ENCODE data around the gene ARFGEF2.
"Not testable (repeated sequence)": the region's sequence is repeated elsewhere in the genome, so short reads cannot be mapped to it uniquely, and the experiment has no call there.

Gene ARFGEF2

DNA sequence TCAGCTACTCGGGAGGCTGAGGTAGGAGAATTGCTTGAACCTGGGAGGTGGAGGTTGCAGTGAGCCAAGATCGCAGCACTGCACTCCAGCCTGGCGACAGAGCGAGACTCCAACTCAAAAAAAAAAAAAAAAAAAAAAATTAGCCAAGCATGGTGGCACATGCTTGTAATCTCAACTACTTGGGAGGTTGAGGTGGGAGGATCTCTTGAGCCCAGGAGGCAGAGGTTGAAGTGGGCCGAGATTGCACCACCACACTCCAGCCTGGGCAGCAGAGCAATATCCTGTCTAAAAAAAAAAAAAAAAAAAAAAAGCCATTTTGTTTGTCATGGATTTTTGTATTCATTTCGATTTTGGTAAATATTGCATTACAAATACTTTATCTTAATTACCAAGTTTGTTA lies 33.0 kb upstream of the ARFGEF2 start:
- H3K9ac ChIP-seq (ENCODE audit: low read depth, low read length); H3K4me1 ChIP-seq (ENCODE audit: control insufficient read depth, insufficient read depth, low read length): not testable (repeated sequence)

DNA sequence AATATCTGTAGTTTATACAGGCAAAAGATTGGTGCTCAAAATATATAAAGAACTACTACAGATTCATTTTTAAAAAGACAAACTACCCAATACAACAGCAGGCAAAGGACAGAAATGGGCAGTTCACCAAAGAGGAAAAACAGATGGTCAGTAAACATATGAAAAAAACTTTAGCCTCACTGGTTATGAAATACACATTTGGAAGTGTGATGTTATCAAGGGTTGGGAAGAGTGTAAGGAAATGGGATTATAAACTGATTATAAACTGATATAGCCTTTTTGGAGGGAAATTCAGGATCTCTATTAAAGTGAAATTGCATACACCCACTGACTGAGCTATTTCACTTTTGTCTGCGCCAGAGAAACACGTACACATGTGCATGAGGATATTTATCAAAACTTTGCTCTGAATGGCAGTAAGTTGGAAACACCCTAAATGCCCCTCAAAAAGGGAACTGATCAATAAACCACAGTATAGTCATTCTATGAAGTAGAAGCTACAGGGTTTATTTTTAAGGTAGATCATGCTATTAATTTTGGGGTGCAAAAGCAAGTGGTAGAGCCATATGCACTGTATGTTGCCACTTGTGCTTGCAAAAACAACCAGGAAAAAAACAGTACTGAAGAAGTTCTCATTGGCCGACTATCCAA lies 32.2 kb upstream of the ARFGEF2 start:
- Histone ChIP-seq H3K4me2 (ENCODE audit: low read length) (no peak overlapping the region), H3K9ac (ENCODE audit: low read depth, low read length) (no peak overlapping the region)

More for the DNA sequence above, 33.0 kb upstream of the ARFGEF2 start:
- not testable (repeated sequence) for H3K36me3 ChIP-seq (ENCODE audit: insufficient read depth, low read length); H3K4me3 ChIP-seq (ENCODE audit: low read length); H3K4me2 ChIP-seq (ENCODE audit: low read length); H3K9me3 ChIP-seq (replicated peaks; ENCODE audit: low read length)
- H3K27me3 ChIP-seq (ENCODE audit: control insufficient read depth, insufficient read depth, low read length): peaks cover 40% of the 10 kb centered on the region

DNA sequence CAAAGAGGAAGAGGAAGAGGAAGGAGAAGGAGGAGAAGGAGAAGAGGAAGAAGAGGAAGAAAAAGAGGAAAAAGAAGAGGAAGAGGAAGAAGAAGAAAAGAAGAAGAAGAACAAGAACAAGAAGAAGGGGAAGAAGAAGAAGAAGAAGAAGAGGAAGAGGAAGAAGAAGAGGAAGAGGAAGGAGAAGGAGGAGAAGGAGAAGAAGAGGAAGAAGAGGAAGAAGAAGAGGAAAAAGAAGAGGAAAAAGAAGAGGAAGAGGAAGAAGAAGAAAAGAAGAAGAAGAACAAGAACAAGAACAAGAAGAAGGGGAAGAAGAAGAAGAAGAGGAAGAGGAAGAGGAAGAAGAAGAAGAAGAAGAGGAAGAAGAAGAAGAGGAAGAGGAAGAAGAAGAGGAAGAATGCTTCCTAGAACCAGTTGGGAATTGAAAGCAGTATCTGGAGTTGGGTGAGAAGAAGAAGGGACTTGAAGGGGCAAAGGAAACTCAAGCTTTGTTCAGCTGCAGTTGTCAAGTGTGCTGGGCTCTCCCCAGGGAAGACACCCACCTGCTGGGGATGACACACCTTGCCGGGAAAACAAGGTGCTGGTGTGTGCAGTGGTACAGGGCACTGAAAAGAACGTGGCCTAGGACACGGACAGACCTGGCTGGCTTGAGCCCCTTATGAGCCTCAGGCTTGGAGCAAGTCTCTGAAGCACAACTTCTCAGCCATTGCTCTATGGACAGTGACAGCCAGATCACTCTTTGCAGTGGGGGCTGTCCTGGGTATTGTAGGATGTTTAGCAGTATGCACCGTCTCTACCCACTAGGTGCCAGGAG lies 30.1 kb upstream of the ARFGEF2 start:
- H3K9ac ChIP-seq (ENCODE audit: low read depth, low read length): no peak overlapping the region
- peaks cover 31% of the 10 kb centered on the region for H3K27me3 ChIP-seq (ENCODE audit: control insufficient read depth, insufficient read depth, low read length)
- no peak overlapping the region for H3K4me3 ChIP-seq (ENCODE audit: low read length)
- no peaks in the 10 kb centered on the region for H3K36me3 ChIP-seq (ENCODE audit: insufficient read depth, low read length)
- no peaks in the 10 kb centered on the region for H3K4me1 ChIP-seq (ENCODE audit: control insufficient read depth, insufficient read depth, low read length)
- no peak overlapping the region for H3K4me2 ChIP-seq (ENCODE audit: low read length)
- H3K9me3 ChIP-seq (replicated peaks; ENCODE audit: low read length): no peaks in the 10 kb centered on the region

More for the DNA sequence above, 32.2 kb upstream of the ARFGEF2 start:
- Histone ChIP-seq H3K36me3 (ENCODE audit: insufficient read depth, low read length) (no peaks in the 10 kb centered on the region), H3K9me3 (replicated peaks; ENCODE audit: low read length) (no peaks in the 10 kb centered on the region), H3K27me3 (ENCODE audit: control insufficient read depth, insufficient read depth, low read length) (peaks cover 40% of the 10 kb centered on the region), H3K4me1 (ENCODE audit: control insufficient read depth, insufficient read depth, low read length) (no peaks in the 10 kb centered on the region), H3K4me3 (ENCODE audit: low read length) (no peak overlapping the region)

DNA sequence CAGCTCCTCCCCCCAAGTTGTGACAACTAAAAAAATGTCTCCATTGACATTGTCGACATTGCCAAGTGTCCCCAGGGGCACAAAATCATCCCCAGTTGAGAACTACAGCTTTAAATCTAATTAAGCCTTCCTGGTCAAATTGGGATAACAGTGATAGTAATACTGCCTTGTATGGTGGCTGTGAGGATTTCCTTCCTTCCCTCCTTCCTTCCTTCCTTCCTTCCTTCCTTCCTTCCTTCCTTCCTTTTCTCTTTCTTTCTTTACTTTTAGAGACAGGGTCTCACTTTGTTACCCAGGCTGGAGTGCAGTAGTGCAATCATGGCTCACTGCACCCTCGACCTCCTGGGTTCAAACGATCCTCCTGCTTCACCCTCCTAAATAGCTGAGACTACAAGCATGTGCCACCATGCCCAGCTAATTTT lies 29.5 kb upstream of the ARFGEF2 start:
- no peaks in the 10 kb centered on the region for H3K4me1 ChIP-seq (ENCODE audit: control insufficient read depth, insufficient read depth, low read length)
- no peak overlapping the region for H3K4me2 ChIP-seq (ENCODE audit: low read length)
- H3K36me3 ChIP-seq (ENCODE audit: insufficient read depth, low read length): no peaks in the 10 kb centered on the region
- H3K4me3 ChIP-seq (ENCODE audit: low read length): no peak overlapping the region
- H3K9me3 ChIP-seq (replicated peaks; ENCODE audit: low read length): no peaks in the 10 kb centered on the region
- no peak overlapping the region for H3K9ac ChIP-seq (ENCODE audit: low read depth, low read length)
- peaks cover 26% of the 10 kb centered on the region for H3K27me3 ChIP-seq (ENCODE audit: control insufficient read depth, insufficient read depth, low read length)

DNA sequence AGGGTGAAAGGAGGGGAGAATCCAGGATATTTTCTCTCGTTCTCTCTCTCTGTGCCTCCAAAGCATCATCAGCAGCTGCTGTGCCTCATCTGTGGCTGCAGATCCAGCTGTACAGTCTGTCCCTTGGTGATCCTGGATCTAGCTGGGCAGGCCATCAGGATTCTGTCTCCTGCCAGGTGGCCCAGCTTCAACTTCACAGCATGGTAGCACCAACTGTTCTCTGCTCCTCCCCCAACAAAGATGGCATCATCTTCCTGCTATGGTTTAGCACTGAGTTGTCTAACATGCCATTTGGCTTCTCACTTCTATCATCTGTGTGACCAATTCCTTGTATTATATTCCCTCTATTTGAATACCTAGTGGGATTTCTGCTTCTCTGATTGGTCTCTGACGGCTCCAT lies 28.6 kb upstream of the ARFGEF2 start:
- H3K4me2 ChIP-seq (ENCODE audit: low read length): no peak overlapping the region
- H3K9ac ChIP-seq (ENCODE audit: low read depth, low read length): no peak overlapping the region
- H3K27me3 ChIP-seq (ENCODE audit: control insufficient read depth, insufficient read depth, low read length): peaks cover 26% of the 10 kb centered on the region
- no peaks in the 10 kb centered on the region for H3K36me3 ChIP-seq (ENCODE audit: insufficient read depth, low read length)
- H3K4me1 ChIP-seq (ENCODE audit: control insufficient read depth, insufficient read depth, low read length): peaks cover 5% of the 10 kb centered on the region
- H3K4me3 ChIP-seq (ENCODE audit: low read length): no peak overlapping the region
- H3K9me3 ChIP-seq (replicated peaks; ENCODE audit: low read length): no peaks in the 10 kb centered on the region

DNA sequence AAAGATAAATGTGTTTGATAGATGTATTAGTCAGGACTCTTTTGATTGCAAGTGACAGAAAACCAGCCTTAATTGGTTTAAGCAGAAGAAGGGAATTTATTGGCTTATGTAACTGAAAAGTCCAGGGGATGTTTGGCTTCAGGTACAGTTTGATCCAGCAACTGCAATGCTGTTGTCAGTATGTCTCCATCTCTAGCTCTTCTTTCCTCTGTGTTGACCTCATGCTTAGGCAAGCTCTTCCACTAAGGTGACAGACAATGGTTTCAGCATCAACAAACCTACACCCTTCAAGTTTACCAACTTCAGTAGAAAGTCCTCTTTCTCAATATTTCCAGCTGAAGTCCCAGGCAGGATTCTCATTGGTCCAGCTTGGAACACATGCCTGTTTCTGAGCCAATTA lies 28.1 kb upstream of the ARFGEF2 start:
- H3K9ac ChIP-seq (ENCODE audit: low read depth, low read length): no peak overlapping the region
- H3K4me3 ChIP-seq (ENCODE audit: low read length): no peak overlapping the region
- no peaks in the 10 kb centered on the region for H3K36me3 ChIP-seq (ENCODE audit: insufficient read depth, low read length)
- no peaks in the 10 kb centered on the region for H3K9me3 ChIP-seq (replicated peaks; ENCODE audit: low read length)
- H3K27me3 ChIP-seq (ENCODE audit: control insufficient read depth, insufficient read depth, low read length): peaks cover 26% of the 10 kb centered on the region
- H3K4me2 ChIP-seq (ENCODE audit: low read length): no peak overlapping the region
- H3K4me1 ChIP-seq (ENCODE audit: control insufficient read depth, insufficient read depth, low read length): peaks cover 5% of the 10 kb centered on the region

DNA sequence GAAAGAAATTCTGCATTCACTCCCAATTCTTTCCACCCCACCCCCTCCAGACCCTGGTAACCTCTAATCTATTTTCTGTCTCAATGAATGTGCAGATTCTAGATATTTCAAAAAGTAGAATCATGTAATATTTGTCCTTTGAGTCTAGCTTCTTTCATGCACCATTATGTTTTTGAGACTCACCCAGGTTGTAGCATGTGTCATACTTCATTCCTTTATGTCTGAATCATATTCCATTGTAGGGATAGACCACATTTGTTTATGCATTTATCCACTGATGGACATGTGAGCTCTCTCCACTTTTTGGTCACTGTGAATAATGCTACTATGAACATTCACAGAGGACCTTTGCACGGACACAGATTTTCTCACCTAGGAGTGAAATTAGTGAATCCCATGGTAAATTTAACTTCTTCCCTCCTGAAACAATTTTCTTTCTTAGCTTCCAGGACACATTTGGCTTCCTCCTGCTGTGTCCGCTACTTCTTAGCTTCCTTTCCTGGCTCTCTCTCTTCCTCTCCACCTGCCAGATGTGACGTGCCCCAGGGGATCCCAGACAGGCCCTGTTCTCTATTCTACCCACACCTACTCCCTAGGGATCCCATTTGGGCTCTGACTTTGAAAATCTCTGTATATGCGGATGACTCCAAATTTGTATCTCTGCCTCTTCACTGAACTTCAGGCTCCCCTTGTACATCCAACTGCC lies 24.1 kb upstream of the ARFGEF2 start:
- H3K9ac ChIP-seq (ENCODE audit: low read depth, low read length): no peak overlapping the region
- H3K4me2 ChIP-seq (ENCODE audit: low read length): peak overlapping the region; percentile 16
- peaks cover 5% of the 10 kb centered on the region for H3K4me1 ChIP-seq (ENCODE audit: control insufficient read depth, insufficient read depth, low read length)
- H3K36me3 ChIP-seq (ENCODE audit: insufficient read depth, low read length): no peaks in the 10 kb centered on the region
- peaks cover 26% of the 10 kb centered on the region for H3K27me3 ChIP-seq (ENCODE audit: control insufficient read depth, insufficient read depth, low read length)
- H3K4me3 ChIP-seq (ENCODE audit: low read length): no peak overlapping the region
- H3K9me3 ChIP-seq (replicated peaks; ENCODE audit: low read length): no peaks in the 10 kb centered on the region

DNA sequence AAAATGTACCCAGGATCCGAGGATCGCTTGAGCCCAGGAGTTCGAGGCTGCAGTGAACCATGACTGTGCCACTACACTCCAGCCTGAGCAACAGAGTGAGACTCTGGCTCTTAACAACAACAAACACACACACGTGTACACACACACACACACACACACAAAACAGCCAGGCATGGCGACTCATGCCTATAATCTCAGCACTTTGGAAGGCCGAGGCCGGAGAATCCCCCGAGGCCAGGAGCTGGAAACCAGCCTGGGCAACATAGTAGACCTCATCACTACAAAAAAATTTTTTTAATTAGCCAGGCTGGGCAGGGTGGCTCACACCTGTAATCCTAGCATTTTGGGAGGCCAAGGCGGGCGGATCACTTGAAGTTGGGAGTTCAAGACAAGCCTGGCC lies 23.3 kb upstream of the ARFGEF2 start:
- no peak overlapping the region for H3K4me3 ChIP-seq (ENCODE audit: low read length)
- peaks cover 5% of the 10 kb centered on the region for H3K4me1 ChIP-seq (ENCODE audit: control insufficient read depth, insufficient read depth, low read length)
- no peak overlapping the region for H3K4me2 ChIP-seq (ENCODE audit: low read length)
- peaks cover 21% of the 10 kb centered on the region for H3K27me3 ChIP-seq (ENCODE audit: control insufficient read depth, insufficient read depth, low read length)
- no peaks in the 10 kb centered on the region for H3K9me3 ChIP-seq (replicated peaks; ENCODE audit: low read length)
- no peak overlapping the region for H3K9ac ChIP-seq (ENCODE audit: low read depth, low read length)
- no peaks in the 10 kb centered on the region for H3K36me3 ChIP-seq (ENCODE audit: insufficient read depth, low read length)

DNA sequence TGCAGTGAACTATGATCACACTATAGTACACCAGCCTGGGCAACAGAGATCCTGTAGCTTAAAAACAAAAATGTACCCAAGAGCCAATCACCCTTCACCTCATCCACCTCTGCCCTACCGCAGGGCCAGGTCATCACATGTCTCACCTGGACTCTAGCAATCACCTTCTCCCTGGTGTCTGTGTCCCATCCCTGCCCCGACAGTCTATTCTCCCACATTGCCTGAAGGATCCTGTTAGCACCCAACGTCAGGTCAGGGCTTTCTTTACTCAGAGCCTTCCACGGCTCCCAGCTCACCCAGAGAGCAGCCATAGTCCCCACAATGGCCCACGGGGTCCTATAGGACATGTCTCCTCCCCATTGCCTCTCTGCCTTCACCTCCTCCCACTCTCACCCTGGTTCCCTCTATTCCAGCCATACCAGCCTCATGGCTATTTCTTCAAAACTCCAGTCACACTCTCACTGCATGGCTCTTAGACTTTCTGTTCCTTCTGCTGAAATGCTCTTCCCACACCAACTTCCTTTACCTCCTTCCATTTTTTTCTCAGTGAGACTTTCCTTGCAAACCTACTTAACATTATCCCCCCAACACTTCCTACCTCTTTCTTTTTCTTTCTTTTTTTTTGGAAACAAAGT lies 22.5 kb upstream of the ARFGEF2 start:
- H3K4me2 ChIP-seq (ENCODE audit: low read length): no peak overlapping the region
- H3K4me1 ChIP-seq (ENCODE audit: control insufficient read depth, insufficient read depth, low read length): peaks cover 5% of the 10 kb centered on the region
- no peak overlapping the region for H3K4me3 ChIP-seq (ENCODE audit: low read length)
- H3K9ac ChIP-seq (ENCODE audit: low read depth, low read length): no peak overlapping the region
- H3K9me3 ChIP-seq (replicated peaks; ENCODE audit: low read length): no peaks in the 10 kb centered on the region
- H3K27me3 ChIP-seq (ENCODE audit: control insufficient read depth, insufficient read depth, low read length): peaks cover 24% of the 10 kb centered on the region
- no peaks in the 10 kb centered on the region for H3K36me3 ChIP-seq (ENCODE audit: insufficient read depth, low read length)

DNA sequence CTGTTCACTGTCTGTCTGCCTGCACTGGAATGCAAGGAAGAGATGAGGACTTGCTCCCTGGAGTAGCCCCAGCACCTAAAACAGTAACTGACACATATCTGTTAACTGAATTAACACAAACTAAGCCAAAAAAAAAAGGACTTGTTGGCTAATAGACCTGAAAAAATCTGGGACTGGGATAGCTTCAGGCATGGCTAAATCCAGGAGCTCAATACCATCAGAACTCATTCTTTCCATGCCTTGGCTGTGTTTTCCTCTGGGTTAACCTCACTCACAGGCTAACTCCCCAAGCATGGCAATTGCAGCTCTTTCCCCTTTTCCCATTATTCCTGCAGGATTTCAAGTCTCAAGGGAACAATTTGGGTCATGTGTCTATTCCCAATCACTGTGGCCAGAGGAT lies 21.6 kb upstream of the ARFGEF2 start:
- H3K27me3 ChIP-seq (ENCODE audit: control insufficient read depth, insufficient read depth, low read length): peaks cover 27% of the 10 kb centered on the region

DNA sequence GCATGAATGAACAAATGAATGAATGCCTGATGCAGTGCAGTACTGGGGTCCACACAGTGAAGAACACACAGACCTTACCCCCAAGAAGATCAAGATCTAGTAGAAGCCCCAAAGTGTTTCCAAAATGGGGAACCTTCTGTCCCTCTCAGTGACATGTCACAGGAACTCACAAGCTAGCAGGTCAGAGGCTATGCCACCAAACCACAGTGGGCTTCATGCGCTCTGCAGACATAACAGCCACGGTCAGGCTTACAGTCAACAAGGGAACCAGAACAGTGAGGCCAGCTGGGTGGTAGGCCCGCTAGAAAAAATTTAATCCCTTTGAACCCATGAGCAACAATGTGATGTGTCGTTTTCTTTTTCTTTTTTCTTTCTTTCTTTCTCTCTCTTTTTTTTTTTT lies 20.2 kb upstream of the ARFGEF2 start:
- peaks cover 8% of the 10 kb centered on the region for H3K4me1 ChIP-seq (ENCODE audit: control insufficient read depth, insufficient read depth, low read length)
- peaks cover 31% of the 10 kb centered on the region for H3K27me3 ChIP-seq (ENCODE audit: control insufficient read depth, insufficient read depth, low read length)
- no peak overlapping the region for H3K9ac ChIP-seq (ENCODE audit: low read depth, low read length)
- no peaks in the 10 kb centered on the region for H3K36me3 ChIP-seq (ENCODE audit: insufficient read depth, low read length)
- H3K9me3 ChIP-seq (replicated peaks; ENCODE audit: low read length): no peaks in the 10 kb centered on the region
- H3K4me2 ChIP-seq (ENCODE audit: low read length): no peak overlapping the region
- H3K4me3 ChIP-seq (ENCODE audit: low read length): no peak overlapping the region

More for the DNA sequence above, 21.6 kb upstream of the ARFGEF2 start:
- Histone ChIP-seq H3K4me2 (ENCODE audit: low read length) (no peak overlapping the region), H3K4me1 (ENCODE audit: control insufficient read depth, insufficient read depth, low read length) (peaks cover 8% of the 10 kb centered on the region), H3K9ac (ENCODE audit: low read depth, low read length) (no peak overlapping the region), H3K9me3 (replicated peaks; ENCODE audit: low read length) (no peaks in the 10 kb centered on the region), H3K4me3 (ENCODE audit: low read length) (no peak overlapping the region), H3K36me3 (ENCODE audit: insufficient read depth, low read length) (no peaks in the 10 kb centered on the region)

Data from skeletal muscle satellite cell (primary cell).